Measurements from ENCODE around the gene MYMX.

GRCh38 chr6:44234101-44235025 lies 17.6 kb downstream of the MYMX start:
- TF ChIP-seq CTCF (conservative IDR thresholded peaks at IDR 0.05) (peak; percentile 78), ZFX (IDR thresholded peaks at IDR 0.05) (no peak)

Measured in C4-2B (cell line).